A549 treated with RU486 at 1 μM for 4 hours (cell line): ENCODE measurements around the gene CHSY1. TPM values are rescaled to one million over a fixed set of nuclear protein-coding genes. Genes with fewer than 3 reads are reported as not detected.

Experiments
- total RNA-seq: library from RNA; stranded (reverse); fragments of 200-300 nt; extraction: Qiagen RNA extraction; gene quantifications from 5 replicates; pipeline ENCODE4 v1.2.3, GENCODE V29; 2022; ENCODE audit warnings: low read depth

The CHSY1 gene, protein sequence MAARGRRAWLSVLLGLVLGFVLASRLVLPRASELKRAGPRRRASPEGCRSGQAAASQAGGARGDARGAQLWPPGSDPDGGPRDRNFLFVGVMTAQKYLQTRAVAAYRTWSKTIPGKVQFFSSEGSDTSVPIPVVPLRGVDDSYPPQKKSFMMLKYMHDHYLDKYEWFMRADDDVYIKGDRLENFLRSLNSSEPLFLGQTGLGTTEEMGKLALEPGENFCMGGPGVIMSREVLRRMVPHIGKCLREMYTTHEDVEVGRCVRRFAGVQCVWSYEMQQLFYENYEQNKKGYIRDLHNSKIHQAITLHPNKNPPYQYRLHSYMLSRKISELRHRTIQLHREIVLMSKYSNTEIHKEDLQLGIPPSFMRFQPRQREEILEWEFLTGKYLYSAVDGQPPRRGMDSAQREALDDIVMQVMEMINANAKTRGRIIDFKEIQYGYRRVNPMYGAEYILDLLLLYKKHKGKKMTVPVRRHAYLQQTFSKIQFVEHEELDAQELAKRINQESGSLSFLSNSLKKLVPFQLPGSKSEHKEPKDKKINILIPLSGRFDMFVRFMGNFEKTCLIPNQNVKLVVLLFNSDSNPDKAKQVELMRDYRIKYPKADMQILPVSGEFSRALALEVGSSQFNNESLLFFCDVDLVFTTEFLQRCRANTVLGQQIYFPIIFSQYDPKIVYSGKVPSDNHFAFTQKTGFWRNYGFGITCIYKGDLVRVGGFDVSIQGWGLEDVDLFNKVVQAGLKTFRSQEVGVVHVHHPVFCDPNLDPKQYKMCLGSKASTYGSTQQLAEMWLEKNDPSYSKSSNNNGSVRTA
- total RNA-seq: 19.6 to 31.6 TPM (median 27.4 TPM) in 5 replicates

DNA sequence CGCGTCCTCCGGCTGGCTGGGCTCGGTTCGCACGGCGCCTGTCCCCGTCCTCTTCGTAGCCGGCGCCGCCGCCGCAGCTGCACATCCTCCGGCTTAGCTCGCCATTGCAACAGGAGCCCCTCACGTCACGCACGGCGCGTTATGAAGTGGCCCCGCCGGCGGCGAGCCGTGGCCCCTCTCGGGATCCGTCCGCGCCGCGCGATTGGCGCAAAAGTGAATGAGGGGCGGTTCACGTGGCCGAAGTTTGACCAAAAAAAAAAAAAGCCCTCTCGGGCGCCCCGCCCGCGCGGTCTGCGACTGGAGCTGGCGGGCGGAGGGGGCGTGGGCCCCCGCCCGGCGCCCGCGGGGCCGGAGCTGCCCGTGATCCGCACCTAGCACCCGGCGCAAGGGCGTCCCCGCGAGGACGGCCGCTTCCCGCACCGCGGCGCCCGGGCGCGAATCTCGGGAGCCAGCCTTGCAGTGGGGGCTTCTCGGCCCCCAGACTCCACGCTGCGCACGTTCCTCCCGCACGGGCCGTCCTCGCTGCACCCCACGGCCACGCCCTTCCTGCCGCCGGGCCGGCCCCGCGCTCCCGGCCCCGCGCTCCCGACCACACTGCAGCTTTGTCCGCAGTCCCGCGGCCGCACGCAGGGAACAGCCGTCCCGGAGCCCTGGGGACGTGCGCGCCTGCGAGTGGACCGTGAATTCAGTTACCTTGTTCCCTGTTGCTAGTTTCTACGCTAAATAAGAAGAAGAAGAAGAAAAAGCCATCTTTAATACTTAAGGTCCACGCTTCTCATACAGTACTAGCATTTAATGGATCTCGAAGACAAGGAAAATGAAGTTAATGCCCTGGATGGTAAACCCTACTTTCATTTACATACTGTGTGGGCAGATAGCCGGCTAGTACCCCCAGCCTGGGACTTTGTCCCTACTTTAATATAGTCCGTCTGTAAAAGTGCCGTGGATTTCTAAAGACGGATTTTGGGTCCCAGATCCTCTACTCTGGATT lies at the start of gene CHSY1:
Gene CHSY1, minus strand, starts transcription at position 219 of the 991 bp plus-strand sequence. CDS start 592 bp downstream, outside the sequence.

DNA sequence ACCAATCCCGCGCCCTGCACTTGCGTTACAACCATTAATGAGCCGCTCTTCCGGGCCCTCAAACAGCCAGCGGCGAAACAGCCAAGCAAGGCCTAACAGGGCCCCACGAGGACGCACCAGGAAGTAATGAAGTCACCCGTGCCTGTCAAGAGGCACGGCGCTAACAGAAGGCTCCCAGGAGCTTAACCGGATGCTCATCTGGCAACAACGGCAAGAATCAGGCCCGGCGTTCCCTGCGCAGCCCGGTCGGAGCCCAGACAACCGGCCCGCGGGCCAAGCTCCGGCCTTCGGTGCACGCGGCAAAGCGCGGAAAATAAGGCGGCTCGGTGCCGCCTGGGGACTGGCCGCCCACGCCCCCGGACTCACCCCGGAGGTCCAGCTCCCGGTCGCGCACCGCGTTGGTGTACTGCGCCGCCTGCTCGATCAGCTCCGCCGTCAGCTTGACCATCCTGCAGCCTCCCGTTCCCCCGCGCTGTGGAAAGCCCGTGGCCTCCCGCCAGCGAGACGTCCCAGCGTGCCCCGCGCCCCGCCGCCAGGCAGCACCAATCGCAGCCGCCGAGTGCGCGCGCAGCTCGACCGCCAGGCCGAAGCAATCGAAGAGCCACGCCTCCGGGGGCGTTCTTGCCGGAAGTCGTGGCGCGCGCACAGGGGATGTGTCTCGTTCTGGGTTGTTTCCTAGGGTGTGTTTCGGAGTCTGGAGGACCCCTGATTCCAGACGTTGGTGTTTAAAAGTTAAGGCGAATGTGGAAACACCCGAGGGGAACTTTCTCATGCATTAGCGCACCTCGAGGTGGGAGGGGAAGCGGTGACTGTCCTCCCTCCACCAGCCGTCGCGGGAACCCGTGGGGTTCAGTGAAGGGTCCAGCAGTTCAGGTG lies 43.1 kb upstream of the CHSY1 start, which contains the start of gene SNRPA1:
Gene SNRPA1, minus strand, starts transcription at position 518 of the 876 bp plus-strand sequence. Its CDS starts 70 bp downstream, at position 448.

DNA sequence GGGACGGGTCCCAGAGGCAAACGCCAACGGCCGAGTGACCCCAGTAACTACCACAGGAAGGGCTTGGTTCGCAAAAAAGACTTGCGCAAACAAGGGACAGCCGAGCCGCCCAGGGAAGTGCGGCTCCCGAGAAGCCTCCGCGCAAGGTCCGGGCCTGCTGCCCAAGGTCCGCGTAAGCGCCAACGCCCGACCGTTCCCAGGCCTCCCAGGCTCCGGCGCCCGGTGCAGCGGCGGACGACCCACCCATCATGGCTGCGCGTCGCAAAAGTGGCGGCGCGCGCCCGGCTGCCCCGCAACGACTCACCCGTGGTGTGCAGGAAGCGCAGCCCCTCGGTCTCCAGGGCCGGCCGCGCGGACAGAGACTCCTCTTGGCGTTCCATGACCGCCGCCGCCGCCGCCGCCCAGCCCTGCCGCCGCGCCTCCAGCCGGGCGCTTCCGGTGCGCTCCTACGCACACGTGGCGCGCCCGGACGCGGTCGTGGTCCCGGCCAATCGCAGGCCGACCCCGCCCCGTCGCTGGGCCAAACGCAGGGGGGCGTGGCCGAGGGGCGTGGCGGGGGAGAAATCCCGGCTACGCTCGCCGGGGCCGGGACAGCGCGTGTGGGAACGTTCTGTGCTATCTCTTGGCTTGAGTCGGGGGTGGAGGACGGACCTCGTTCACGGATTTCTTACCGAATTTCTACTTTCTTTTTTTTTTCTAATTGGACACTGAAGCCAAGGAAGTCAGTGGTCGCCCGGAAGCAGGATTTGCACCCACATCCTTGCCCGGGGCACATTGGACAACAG lies 25.4 kb upstream of the CHSY1 start, which contains the start of gene SELENOS:
Gene SELENOS, minus strand, starts transcription at position 448 of the 785 bp plus-strand sequence. Its CDS starts 68 bp downstream, at position 380.

Other genes with a start within 250 kb of the CHSY1 start
- 136 to 152 TPM (median 143 TPM) in 5 replicates for gene SELENOS, start 25.4 kb upstream of the CHSY1 start, total RNA-seq
- gene SNRPA1, start 43.2 kb upstream of the CHSY1 start, total RNA-seq: 110 to 130 TPM (median 116 TPM) in 5 replicates
- 8.1 to 11.0 TPM (median 10.5 TPM) in 5 replicates for gene PCSK6, start 237.7 kb upstream of the CHSY1 start, total RNA-seq